ENCODE measurements around the gene TRPM6.

TRPM6 gene

GRCh38 chr9:74772121-74772520 lies 115.6 kb downstream of the TRPM6 start:
- no peak for DNase-seq

- no peak for DNase-seq
Measured at GRCh38 chr9:74771672-74772071, 116.0 kb downstream of the TRPM6 start.

GRCh38 chr9:74771262-74771585 lies 116.5 kb downstream of the TRPM6 start:
- no peak for DNase-seq

GRCh38 chr9:74770508-74771261 lies 117.0 kb downstream of the TRPM6 start:
- no peak for DNase-seq

- no peak for DNase-seq
Measured at GRCh38 chr9:74765481-74765971, 122.2 kb downstream of the TRPM6 start.

GRCh38 chr9:74762950-74763349 lies 124.8 kb downstream of the TRPM6 start:
- DNase-seq = no peak

- no peak for DNase-seq
Measured at GRCh38 chr9:74760031-74760700, 127.6 kb downstream of the TRPM6 start.

GRCh38 chr9:74755999-74756398 lies 131.7 kb downstream of the TRPM6 start:
- DNase-seq = no peak

- DNase-seq = no peak
Measured at GRCh38 chr9:74755355-74755754, 132.4 kb downstream of the TRPM6 start.

- no peak for DNase-seq
Measured at GRCh38 chr9:74753650-74754049, 134.1 kb downstream of the TRPM6 start.

- no peak for DNase-seq
Measured at GRCh38 chr9:74748966-74749365, 138.8 kb downstream of the TRPM6 start.

- DNase-seq = peak; percentile 79
Measured at GRCh38 chr9:74742792-74743730, 144.7 kb downstream of the TRPM6 start.

- DNase-seq = peak; percentile 63
Measured at GRCh38 chr9:74742191-74742790, 145.4 kb downstream of the TRPM6 start.

- no peak for DNase-seq
Measured at GRCh38 chr9:74736646-74737045, 151.1 kb downstream of the TRPM6 start.

GRCh38 chr9:74735761-74736160 lies 152.0 kb downstream of the TRPM6 start:
- peak; percentile 13 for DNase-seq

GRCh38 chr9:74729136-74729695 lies 158.5 kb downstream of the TRPM6 start:
- DNase-seq = no peak

GRCh38 chr9:74728176-74728575 lies 159.5 kb downstream of the TRPM6 start:
- DNase-seq = no peak

GRCh38 chr9:74726581-74726980 lies 161.1 kb downstream of the TRPM6 start:
- no peak for DNase-seq

GRCh38 chr9:74724317-74724716 lies 163.4 kb downstream of the TRPM6 start:
- no peak for DNase-seq

GRCh38 chr9:74721696-74722660 lies 165.7 kb downstream of the TRPM6 start:
- no peak for DNase-seq

- DNase-seq = no peak
Measured at GRCh38 chr9:74719306-74719705, 168.4 kb downstream of the TRPM6 start.
